ENCODE results near the gene C14orf132.

The C14orf132 gene

DNA sequence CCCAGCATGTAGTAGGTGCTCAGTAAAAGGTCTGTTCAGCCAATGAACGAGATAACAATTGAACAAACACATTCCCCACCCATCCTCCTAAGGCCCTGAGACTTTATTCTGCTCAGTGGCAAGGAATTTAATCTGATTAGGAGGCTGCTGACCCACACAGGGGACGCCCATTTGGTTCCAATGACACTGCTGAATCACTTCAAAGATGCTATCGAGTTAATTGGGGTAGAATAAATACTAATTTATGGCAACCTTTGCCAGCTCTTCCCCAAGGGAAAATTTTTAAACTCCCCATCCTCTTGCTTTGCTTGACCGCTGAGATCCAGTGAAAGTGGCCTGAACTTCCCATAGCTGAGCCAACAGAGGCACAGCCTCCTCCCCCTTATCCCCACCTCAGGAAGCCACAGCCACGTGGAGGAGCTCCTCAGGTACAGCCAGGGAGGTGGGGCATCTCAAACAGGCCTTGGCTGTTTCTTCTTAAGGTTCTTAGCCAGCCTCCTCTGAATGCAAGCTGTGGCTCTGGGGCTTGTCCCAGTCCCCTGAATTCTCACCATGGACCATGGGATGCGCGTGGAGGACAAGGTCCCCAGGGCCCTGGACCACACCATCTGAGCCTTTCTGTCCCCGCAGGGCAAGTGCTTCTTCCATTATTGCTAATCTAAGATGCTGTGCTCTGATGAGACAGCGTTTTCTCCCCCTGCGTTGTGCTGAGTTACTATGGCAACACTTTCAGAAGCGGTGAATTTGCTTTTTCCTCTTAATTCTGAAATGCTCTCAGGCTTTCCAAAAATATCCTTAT is 26.7 kb downstream of the C14orf132 start:
- H3K4me3 Mint-ChIP-seq, result no peak overlapping the region
- H3K27me3 Mint-ChIP-seq (ENCODE audit: low read depth), result peaks cover 3% of the 10 kb centered on the region
- peaks cover 2% of the 10 kb centered on the region for H3K9me3 Mint-ChIP-seq
- H3K36me3 Mint-ChIP-seq (ENCODE audit: low read depth), result peaks cover 3% of the 10 kb centered on the region
- no peak overlapping the region for H3K27ac Mint-ChIP-seq
- TF ChIP-seq, protein P1, sequence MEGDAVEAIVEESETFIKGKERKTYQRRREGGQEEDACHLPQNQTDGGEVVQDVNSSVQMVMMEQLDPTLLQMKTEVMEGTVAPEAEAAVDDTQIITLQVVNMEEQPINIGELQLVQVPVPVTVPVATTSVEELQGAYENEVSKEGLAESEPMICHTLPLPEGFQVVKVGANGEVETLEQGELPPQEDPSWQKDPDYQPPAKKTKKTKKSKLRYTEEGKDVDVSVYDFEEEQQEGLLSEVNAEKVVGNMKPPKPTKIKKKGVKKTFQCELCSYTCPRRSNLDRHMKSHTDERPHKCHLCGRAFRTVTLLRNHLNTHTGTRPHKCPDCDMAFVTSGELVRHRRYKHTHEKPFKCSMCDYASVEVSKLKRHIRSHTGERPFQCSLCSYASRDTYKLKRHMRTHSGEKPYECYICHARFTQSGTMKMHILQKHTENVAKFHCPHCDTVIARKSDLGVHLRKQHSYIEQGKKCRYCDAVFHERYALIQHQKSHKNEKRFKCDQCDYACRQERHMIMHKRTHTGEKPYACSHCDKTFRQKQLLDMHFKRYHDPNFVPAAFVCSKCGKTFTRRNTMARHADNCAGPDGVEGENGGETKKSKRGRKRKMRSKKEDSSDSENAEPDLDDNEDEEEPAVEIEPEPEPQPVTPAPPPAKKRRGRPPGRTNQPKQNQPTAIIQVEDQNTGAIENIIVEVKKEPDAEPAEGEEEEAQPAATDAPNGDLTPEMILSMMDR (IDR thresholded peaks at IDR 0.05; ENCODE audit: unreplicated experiment in 3 of 3), result no peak
- peaks cover 11% of the 10 kb centered on the region for H3K4me1 Mint-ChIP-seq

DNA sequence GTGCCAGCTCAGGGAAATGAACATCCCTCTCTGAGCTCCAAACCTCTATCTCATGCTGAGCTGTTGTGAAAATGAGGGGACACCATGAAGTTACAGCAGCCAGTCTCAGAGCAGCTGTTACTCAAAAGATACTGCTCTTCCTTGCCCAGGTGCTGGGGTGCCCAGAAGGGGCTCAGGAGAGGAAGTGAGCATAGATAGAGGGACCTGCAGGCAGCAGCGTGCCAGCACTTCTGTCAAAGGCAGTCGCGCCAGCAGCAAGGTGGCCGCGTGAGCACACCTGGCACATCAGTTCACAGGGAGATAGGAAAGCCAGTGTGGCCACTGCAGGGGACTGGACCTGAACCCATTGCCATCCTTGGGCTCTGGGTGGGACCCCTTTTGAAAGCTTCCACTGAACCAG is 27.8 kb downstream of the C14orf132 start:
- H3K27me3 Mint-ChIP-seq (ENCODE audit: low read depth), result peaks cover 3% of the 10 kb centered on the region
- H3K4me1 Mint-ChIP-seq, result peaks cover 6% of the 10 kb centered on the region
- no peak overlapping the region for H3K4me3 Mint-ChIP-seq
- H3K36me3 Mint-ChIP-seq (ENCODE audit: low read depth), result peaks cover 8% of the 10 kb centered on the region
- no peak overlapping the region for H3K27ac Mint-ChIP-seq
- peaks cover 3% of the 10 kb centered on the region for H3K9me3 Mint-ChIP-seq
- TF ChIP-seq, protein P1 (IDR thresholded peaks at IDR 0.05; ENCODE audit: unreplicated experiment in 3 of 3), result no peak

DNA sequence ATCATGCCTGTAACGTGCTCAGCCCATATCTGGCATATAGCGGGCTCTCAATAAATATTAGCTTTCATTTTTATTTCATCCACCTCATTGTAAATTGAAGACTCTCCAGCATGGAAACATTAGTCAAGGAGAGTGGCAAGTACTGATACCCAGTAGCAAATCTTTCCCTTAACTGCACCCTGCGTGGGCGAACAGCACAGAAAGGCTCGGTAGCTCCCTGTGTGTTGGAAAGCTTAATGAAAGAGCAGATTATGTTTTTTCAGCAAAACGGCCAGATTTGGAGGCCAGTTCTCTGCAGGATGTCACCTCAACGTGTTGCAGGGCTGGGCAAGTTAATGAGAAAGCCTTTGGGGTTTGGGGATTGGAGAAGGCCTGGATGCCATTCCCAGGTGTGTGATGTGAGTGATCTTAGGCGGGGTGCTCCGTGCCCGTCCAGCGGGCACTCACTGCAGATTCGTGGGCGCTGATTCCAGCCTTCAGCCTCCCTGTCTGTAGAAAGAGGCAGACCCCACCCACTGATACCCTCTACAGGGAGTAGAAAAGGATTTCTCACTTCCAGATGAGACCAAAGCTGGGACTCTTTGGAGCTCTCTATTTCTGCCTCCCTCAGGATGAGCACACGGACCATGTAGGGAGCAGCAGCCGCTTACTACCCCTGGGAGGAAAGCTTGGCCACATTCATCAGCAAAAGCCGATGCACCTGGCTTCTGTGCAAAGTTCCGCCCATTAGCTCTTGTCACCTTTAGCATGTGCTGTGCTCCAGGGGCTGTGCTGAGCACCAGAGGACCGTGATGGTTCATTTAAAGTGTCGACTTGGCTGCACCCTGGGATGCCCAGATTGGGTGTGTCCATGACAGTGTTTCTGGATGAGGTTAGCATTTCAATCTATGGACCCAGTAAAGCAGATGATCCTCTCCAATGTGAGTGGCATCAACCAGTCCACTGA is 29.1 kb downstream of the C14orf132 start:
- no peaks in the 10 kb centered on the region for H3K4me1 Mint-ChIP-seq
- H3K9me3 Mint-ChIP-seq, result peaks cover 3% of the 10 kb centered on the region
- TF ChIP-seq, protein P1 (IDR thresholded peaks at IDR 0.05; ENCODE audit: unreplicated experiment in 3 of 3), result no peak
- no peak overlapping the region for H3K27ac Mint-ChIP-seq
- peaks cover 3% of the 10 kb centered on the region for H3K27me3 Mint-ChIP-seq (ENCODE audit: low read depth)
- no peak overlapping the region for H3K4me3 Mint-ChIP-seq
- peaks cover 18% of the 10 kb centered on the region for H3K36me3 Mint-ChIP-seq (ENCODE audit: low read depth)

DNA sequence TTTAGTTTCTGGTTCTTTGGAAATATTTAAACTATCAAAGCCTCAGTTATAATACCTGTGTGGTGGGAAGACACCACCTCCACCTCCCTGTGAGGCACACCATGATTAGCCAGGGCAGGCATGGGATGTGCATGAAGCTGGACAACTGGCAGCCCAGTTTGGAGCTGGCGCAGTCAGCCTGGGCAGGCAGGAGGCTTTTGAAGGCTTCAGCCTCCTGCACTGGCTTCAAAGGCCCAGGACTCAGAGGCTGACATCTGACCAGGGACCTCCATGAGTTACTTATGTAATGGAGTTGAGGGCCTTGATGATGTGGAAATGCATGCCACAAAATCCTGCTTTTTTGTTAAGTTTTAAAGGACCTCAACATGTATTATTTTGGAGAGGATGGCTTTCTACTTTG is 30.3 kb downstream of the C14orf132 start:
- TF ChIP-seq, protein P1 (IDR thresholded peaks at IDR 0.05; ENCODE audit: unreplicated experiment in 3 of 3), result no peak
- Mint-ChIP-seq H3K9me3 (peaks cover 3% of the 10 kb centered on the region), H3K4me1 (no peaks in the 10 kb centered on the region), H3K4me3 (no peak overlapping the region), H3K27me3 (ENCODE audit: low read depth) (peaks cover 3% of the 10 kb centered on the region), H3K36me3 (ENCODE audit: low read depth) (peaks cover 26% of the 10 kb centered on the region), H3K27ac (no peak overlapping the region)

DNA sequence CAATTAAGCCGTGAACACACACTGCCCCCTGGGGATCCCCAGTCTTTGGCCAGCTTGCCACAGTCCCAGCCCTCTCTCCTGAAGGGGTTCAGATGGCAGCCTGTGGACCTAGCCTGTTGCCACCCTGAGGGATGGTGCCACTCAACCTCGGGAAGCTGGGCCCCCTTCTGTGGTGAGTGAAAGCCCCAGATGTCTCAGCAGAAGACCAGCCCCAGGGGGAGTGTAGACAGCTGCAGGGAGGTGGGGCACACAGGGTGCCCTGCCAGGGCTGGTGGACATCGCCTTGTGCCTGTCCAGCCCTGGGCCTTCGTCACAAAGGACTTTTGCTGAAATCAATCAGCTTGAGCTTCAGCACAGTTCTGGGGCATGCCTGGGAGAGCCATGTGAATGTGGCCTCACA is 32.4 kb downstream of the C14orf132 start:
- peaks cover 5% of the 10 kb centered on the region for H3K9me3 Mint-ChIP-seq
- no peaks in the 10 kb centered on the region for H3K4me1 Mint-ChIP-seq
- peaks cover 3% of the 10 kb centered on the region for H3K27me3 Mint-ChIP-seq (ENCODE audit: low read depth)
- TF ChIP-seq, protein P1 (IDR thresholded peaks at IDR 0.05; ENCODE audit: unreplicated experiment in 3 of 3), result no peak
- peaks cover 33% of the 10 kb centered on the region for H3K36me3 Mint-ChIP-seq (ENCODE audit: low read depth)
- H3K4me3 Mint-ChIP-seq, result no peak overlapping the region
- H3K27ac Mint-ChIP-seq, result no peak overlapping the region

All from nephron (organoid).